HG03558 (cell line): ENCODE results near the gene CPVL.
"Not testable (repeated sequence)": the region's sequence is repeated elsewhere in the genome, so short reads cannot be mapped to it uniquely, and the experiment has no call there.

Experiments used
- ATAC-seq: cut with Tn5 transposase; IDR thresholded peaks from one replicate; pipeline ENCODE4 v1.9.1; 2021; ENCODE audit warnings: moderate number of reproducible peaks; ENCODE audit not compliant: unreplicated experiment; ENCODE audit errors: extremely low read depth

CPVL gene

DNA sequence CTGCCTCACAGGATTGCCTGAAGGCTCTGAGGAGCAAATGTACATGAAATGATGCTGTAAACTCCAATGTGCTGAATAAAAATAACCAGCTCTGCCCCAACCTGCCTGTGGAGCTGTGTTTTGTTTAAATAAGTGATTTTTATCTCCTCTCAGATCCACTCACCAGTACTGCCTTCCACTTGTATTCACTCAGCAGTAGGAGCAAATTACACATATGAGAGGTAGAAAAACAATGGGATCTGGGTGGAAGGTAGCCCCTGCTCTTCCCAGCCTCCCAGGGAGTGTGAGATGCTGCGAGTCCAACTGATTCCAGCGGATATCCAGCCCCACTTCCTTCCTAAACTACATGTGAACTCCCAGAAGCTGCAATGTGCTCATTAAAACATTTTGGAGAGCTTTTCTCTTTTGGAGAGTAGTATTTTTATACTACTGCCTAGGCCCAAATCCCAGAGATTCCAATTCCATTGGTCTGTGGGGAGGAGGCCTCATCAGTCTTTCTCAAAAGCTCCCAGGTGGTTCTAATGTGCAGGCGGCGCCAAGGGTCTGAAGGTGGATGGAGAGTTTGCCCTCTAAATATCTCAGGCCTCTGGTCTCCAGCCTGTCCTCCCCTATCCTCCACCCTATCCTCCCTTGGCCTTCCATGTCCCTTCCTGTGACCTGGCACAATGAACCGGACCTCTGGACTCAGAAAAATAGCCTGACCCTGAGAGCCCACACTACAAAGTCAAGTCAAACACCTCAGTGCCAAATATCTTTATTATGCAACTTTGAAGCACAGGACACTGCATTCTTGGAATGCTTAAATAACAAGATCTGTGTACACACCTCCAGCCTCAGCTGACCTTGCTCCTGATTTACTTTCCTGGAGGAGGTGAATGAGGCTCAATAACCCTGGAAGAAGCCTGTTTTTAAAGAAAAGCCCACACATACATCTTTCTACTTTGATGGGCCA, 46.2 kb downstream of the CPVL start:
- ATAC-seq, result no peak

DNA sequence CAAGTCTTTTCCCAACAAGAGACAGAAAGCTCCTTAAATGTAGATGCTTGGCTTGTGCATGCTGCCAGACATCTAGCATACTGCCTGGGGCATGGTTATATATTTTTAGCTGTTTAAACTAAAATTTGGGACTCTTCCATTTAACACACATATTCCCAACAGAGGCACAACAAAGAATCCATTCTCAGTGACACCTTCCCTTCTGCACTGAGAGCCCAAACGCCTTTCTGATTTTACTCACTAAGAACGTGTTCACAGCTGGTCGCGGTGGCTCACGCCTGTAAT, 49.9 kb downstream of the CPVL start:
- ATAC-seq, result no peak

DNA sequence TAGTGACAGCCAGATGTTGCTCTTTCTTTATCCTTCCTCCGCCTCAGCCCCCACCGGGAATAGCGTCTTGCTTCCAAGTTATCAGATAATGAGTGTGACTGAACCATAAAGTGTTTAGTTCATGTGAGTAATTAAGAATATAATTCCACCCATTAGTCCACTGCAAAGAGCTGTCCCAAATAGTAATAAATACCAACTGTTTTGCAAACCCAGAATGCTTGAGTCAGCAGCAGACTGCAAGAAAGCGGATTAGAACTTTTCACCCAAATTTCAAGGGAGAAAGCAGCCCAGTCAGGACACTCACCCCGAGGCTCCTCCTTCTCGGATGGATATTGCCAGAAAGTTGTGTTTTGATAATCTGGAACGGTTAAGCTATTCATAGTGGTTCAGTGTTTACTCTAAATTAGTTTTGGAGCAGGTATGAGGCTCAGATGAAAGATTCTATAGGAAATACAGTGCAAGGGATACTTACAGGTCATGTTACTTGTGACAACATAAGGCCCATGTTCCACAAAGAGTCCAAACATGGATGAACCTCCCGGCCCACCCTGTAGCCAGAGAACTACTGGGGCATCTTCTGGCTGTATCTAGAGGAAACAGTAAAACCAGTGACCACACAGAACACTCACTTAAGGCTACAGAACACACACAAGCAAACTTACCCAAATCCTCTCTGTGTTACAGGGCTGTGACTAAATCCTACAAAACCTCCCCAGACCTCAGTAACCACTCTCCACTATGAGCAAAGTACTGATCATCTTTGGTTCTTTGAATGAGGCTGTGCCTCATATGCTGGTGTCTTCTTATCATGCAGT, 50.5 kb downstream of the CPVL start:
- ATAC-seq, result no peak

DNA sequence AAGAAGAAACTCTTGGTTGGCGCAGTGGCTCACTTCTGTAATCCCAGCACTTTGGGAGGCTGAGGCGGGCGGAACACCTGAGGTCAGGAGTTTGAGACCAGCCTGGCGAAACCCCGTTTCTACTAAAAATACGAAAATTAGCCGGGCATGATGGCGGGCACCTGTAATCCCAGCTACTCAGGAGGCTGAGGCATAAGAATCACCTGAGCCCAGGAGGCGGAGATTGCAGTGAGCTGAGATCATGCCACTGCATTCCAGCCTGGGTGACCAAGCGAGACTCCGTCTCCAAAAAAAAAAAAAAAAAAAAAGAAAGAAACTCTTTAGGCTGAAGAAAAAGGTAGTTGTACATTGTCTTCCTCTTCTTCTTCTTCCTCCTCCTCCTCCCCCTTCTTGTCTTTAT, 53.2 kb downstream of the CPVL start:
- not testable (repeated sequence) for ATAC-seq

DNA sequence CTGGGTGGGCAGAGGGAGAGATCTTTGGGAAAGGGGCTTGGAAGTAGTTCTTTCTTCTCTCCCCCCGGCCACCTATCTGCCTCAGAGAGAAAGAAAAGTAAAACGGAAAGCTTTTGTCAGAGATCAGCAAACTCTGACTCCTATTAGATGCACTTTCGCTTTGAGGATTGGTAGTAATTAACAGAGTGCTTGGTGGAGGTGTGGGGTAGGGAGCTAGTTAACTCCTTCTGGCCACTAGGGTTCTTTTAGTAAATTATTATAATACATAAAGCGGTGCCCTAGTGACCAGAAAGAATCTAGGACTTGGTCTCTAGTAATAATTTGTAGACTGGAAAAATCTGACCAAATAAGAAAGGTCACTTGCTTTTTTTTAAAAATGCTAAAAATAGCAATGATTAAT, 54.6 kb downstream of the CPVL start:
- no peak for ATAC-seq

DNA sequence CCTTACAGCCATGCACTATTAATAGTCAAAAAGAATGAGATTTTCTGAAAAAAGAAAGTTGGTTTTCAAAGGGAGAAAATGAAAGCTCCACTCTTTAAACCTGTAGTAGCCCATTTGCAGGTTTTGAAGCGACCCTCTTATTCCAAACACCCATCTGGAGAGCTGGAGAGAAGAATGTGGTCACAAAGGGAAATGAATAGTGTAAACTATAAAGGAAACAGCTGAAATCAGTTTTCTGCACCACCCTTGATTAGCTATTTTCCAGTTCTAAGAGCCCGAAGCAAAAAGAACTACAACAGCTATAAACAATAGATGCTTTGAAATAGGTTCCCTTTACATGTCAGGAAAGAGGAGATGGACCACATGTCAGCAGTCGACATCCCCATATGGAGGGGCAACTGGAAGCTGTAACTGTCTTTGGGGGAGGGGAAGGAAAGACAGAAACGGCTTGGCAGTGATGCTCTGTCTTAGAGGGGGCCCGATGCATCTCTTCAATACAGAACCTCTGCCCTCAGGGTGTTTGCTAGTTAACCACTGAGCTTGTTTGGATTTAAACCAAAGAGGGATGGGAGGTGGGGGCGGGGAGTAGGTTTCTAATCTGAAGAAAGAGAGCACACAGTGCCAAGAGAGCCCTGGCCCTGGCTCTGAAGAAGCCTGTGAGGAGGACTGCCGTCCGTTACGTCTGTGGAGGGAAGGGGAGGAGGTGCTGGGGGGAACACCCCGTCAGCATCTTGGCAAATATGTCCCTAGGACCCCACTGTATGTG, 55.3 kb downstream of the CPVL start:
- ATAC-seq, result no peak

DNA sequence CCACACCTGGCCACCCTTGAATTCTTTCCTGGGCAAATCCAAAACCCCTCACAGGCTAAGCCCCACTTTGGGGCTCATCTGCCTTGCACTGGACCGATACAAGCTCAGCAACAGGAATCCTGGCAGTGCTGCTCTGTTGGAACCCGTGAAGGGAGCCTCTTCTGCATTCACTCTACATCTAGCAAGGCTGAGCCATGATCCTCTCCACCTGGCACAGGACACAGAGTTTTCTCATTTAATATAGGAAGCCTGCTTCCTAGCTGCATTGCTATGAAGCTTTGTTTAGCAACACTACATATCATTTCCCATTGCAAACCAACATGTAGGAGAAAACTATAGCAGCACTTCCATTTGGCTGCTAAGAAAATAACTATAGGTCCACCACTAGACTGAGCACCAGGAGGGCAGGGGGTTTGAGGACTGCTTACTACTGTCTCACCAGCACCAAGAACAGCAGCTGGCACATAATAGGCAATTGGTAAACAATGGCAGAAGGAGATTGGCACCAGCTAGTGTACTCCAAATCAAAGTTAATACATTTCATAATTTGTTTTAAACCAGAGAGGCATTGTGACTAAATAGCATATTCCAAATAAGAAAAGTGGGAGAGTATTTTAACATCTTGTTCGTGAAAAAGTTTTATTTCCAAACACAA, 56.1 kb downstream of the CPVL start:
- ATAC-seq, result no peak

DNA sequence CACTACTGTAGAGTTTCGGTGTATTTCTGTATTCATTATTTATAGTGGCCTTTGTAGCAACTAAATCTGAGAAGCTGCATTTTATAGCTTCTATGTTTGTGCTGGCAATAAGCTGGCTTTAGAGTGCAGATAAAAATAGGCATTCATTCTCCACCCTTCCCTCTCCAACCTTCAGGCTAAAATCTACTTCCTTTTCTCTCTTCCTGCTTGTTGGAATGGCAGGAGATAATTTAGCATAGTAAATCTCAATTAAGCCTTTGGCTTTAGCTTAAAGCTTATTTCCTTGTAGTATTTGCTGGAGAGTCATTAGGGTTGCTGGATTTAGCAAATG, 58.5 kb downstream of the CPVL start:
- ATAC-seq, result no peak

DNA sequence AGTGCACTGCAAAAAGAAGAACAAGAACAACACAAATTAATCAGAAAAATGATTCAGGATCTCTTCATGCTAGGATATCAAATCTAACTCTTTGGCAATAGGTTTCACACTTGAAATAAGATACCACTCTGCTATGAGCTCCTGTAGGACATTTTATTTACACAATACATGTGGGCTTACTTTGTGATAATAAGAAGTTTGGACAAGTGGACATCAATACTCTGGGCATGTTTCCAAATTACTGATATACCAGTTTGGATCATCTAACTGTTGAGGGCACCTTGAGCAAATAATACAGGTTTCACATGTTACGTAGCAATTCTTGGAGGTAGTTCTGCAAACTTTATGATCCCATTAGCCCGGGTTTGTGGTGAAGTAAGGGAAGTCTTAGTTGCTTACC, 59.8 kb downstream of the CPVL start:
- ATAC-seq, result no peak

DNA sequence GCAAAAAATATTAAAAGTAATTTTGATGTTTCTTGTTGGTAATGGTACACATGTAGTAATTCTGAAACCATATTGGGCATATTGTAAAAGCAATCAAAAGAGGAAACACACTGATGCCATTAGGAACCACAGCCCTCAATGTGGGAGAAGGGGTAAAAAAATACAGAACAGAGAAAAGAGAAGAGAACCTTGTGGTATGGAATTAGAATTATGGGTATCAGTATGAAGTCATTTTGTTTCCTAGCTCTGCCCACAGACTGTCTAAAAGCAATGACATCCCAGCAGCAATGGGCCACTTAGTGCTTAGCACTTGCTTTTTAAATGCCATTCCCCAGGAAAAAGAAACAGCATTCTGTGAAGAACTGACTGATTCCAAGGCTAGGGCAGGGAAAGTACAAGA, 61.5 kb downstream of the CPVL start:
- no peak for ATAC-seq

DNA sequence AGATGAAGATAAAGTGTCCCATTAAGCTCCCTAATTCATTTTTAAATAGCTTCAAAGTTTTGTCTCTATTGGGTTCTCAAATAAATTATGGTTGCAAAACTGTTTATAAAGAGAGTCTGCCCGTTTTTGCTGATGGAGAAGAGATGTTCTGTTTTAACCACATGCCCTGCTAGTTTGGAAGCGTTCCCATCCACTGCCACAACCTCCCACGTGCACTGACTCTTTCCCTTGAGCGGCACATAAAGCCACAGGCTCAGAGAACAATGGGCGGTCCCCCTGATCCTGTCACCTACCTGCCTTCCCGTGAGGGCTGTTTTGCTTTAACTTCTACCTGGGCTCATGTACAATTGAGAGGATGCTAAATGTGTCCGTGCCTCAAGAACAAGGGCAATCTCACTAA, 65.5 kb downstream of the CPVL start:
- no peak for ATAC-seq

DNA sequence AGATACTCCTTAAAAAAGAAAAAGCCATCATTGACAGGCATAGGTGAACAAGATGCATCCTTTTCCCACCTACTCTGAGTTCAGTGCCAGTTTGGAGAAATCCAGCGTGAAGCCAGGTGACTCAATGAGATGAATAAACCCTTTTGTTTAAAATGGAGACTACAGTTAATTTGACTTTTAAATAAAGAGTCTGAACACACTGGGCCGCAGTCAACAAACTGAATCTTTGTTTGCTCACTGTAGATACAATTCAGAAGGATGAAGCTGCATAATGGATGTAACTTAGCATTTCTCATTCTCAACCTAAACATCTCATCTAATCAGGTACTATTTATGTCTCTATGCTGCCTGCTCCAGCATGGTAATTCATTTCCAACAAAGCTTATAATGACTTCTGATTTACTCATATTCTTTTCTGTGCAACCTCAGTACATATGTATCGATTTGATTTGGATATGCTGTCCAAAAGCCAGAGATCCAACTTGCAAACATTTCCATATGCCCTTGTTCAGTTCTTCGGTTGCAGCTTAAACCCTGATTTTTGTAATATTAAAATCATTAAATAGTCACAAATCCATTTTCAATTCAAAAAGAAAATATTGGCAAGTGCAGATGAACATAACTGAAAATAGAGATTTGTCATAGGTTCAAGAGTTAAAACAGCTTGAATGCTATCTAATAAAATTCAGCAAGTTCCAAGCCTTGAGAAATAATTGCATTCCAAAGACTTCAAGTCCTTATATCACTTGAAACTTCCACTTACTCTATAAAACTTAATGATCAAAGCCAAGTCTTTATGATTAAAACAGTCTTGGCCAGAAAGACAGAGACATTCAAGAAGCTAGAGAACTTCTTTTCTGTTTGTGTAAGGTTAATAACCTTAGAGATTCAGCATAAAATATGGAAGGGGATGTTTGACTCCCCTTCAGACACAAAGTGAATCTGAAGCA, 67.8 kb downstream of the CPVL start:
- no peak for ATAC-seq

DNA sequence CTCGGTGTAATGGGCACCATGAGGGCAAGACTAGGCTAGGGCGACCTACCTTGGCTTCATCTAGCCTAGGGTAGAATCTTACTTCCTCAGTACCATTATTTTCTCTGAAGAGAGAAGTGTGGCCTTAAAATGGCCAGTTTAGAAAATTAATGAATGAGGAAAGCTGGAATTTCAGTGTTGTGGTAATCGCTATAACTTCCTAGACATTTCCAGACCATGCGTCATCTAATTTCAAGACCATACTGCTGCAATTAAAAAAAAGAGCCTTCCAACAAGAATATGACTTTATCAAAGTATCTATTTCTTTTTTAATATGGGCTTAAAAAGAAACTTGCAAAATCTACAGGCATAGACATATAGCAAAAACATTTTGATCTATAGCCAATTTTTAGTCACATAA, 68.5 kb downstream of the CPVL start:
- no peak for ATAC-seq

DNA sequence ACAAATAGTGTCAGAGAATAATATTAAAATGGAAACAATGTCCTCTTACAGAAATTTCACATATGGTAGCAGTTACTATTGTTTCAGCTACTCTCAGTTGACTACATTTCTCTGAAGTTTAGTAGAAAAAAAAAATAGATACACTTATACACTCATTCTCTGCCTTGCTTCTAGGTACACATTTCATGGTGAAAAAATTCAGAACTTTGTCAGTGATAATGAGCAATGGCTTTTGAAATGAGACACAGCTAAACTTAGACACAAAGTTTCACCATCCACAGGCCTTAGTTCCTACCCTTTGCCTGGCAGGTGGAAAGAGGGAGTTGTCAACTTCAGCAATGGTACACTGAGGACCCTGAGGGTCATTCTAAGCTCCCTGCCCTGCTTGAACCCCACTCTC, 69.2 kb downstream of the CPVL start:
- ATAC-seq, result no peak

DNA sequence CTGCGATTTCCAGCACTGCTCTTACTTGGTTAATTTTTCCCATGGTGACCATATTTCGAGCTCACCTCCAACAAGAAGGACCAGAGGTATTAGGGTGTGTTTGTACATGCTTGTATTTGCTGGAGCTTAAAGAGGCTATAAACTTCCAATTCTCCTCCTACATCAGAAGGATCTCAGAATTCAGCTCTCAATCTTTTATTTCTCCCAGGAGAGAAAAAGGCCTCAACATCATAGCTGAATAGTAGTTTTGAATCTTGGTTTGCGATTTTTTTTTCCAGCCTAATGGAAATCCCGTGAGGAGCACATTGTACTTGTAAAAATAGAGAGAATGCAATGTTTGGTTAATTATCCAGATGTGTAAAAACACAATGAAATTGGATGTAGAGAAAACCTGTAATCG, 69.7 kb downstream of the CPVL start:
- no peak for ATAC-seq

DNA sequence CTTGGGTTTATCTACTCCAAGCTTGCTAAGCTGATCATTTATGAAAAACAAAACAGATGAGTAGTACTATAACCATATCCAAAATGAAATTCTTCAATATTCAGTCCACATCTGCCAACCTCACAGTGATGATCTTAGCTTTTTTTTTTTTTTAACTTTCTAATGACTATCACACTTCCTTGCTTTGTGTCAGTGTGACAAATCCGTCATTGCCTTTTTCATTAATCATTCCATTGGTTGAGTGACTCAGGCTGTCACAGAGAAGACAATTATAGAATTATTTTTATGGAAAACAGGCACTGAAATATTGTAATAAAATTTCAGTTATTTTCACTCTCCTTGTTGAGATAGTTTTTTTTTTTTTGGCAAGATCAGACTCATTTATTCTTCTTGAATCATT, 70.7 kb downstream of the CPVL start:
- ATAC-seq, result no peak

DNA sequence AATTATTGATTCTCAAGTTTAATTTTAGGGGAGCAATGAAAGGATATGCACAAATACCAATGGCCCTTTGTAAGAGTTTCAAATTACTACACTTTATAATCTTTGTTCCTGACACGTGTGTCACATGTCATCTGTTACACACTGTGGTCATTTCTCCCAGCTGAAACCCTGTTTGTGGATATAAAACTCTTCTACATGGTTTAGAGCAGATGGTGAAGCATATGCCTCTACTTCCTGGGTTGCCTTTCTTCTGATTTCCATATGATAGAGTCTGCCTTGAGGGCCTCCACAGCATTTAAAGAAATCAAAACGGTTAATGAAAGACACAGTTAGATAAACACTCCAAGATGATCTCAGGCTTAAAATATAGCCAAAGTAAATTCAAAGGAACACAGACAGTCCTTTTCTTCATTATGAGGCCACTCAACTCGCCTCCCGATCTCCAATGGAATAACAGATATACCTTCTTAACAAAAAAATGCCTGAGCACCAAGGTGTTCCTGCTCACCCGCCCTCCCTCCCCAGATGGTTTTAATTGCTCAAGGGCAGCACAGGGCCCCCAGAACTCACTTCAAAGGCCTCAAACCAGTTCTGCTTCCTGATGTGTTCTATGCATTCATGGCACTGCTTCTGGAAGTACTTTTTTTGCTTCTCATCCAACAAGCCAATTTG, 75.0 kb downstream of the CPVL start:
- ATAC-seq, result no peak

DNA sequence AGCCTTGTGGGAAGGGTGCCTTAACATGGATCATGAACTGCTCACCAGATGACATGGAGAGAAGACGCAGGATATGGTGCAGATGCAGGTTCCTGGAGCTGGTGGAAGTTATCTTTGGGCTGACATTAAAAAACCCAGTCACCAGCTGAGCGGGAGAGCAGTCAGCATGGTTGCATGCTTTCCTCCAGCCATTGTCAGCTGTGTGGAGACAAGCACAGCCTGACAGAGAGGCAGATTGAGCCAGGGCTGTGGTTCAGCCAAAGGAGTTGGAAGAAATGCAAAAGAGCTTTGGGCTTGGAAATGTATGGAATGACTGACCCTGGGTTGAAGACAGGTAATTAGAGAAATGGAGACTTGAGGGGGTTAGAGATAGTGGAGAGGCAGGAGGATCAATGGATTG, 79.7 kb downstream of the CPVL start:
- no peak for ATAC-seq
